Activated CD4-positive, alpha-beta T cell treated with anti-CD3 and anti-CD28 coated beads, Interleukin-2, amount 50 U/mL, for 24 hours (primary cell): ENCODE measurements around the gene PBX4.
A peak's percentile ranks its signal among the peaks of the same experiment; 100 is the strongest.

ENCODE experiments used
- DNase-seq, 2 donors: peaks; one replicate each; pipeline ENCODE4 v3.0.0-alpha.2; 2020; ENCODE audit warnings: low read depth in 1 of 2, low spot score in 1 of 2

Gene PBX4

GRCh38 chr19:19649580-19649995, 31.1 kb upstream of the PBX4 start:
- DNase-seq = no peak

- DNase-seq = no peak
Measured at GRCh38 chr19:19649155-19649554, 30.7 kb upstream of the PBX4 start.

- no peak for DNase-seq
Measured at GRCh38 chr19:19647037-19647835, 28.7 kb upstream of the PBX4 start.

GRCh38 chr19:19645233-19645870, 26.9 kb upstream of the PBX4 start:
- DNase-seq = no peak

- DNase-seq = no peak
Measured at GRCh38 chr19:19644054-19644388, 25.5 kb upstream of the PBX4 start.

- peak; percentile 74 to 77 for DNase-seq
Measured at GRCh38 chr19:19643158-19644053, 24.9 kb upstream of the PBX4 start, which contains the start of gene GMIP. Gene GMIP (minus strand): TSS chr19:19643657. CDS start chr19:19643529, 128 bp downstream.

- DNase-seq = peak in 1 of 2 donors; percentile 14
Measured at GRCh38 chr19:19642506-19643157, 24.1 kb upstream of the PBX4 start.

GRCh38 chr19:19637523-19638251, 19.2 kb upstream of the PBX4 start:
- DNase-seq = no peak

GRCh38 chr19:19637186-19637522, 18.7 kb upstream of the PBX4 start:
- DNase-seq = no peak

- no peak for DNase-seq
Measured at GRCh38 chr19:19636573-19637185, 18.2 kb upstream of the PBX4 start.

- DNase-seq = no peak
Measured at GRCh38 chr19:19635313-19635702, 16.8 kb upstream of the PBX4 start.

- DNase-seq = no peak
Measured at GRCh38 chr19:19634516-19635312, 16.2 kb upstream of the PBX4 start.

- no peak for DNase-seq
Measured at GRCh38 chr19:19633711-19634515, 15.4 kb upstream of the PBX4 start.

- no peak for DNase-seq
Measured at GRCh38 chr19:19632661-19633060, 14.2 kb upstream of the PBX4 start.

- DNase-seq = no peak
Measured at GRCh38 chr19:19631346-19631745, 12.9 kb upstream of the PBX4 start.

- no peak for DNase-seq
Measured at GRCh38 chr19:19630426-19630825, 11.9 kb upstream of the PBX4 start.

- DNase-seq = no peak
Measured at GRCh38 chr19:19630062-19630414, 11.6 kb upstream of the PBX4 start.

GRCh38 chr19:19628501-19629134, 10.1 kb upstream of the PBX4 start:
- DNase-seq = peak in 1 of 2 donors; percentile 10
